NCI-H446 treated with DMSO at 0.1 percent for 48 hours (cell line): ENCODE data around the gene SMTN.
"Not testable (repeated sequence)": the region's sequence is repeated elsewhere in the genome, so short reads cannot be mapped to it uniquely, and the experiment has no call there.

ENCODE experiments used
- DNase-seq: peaks from one replicate; lab custom pipeline; 2025; lab: John Stamatoyannopoulos, UW

SMTN gene

GRCh38 chr22:31073125-31073524 lies 8.0 kb upstream of the SMTN start:
- not testable (repeated sequence) for DNase-seq

GRCh38 chr22:31073545-31074145 lies 7.5 kb upstream of the SMTN start:
- not testable (repeated sequence) for DNase-seq

DNA sequence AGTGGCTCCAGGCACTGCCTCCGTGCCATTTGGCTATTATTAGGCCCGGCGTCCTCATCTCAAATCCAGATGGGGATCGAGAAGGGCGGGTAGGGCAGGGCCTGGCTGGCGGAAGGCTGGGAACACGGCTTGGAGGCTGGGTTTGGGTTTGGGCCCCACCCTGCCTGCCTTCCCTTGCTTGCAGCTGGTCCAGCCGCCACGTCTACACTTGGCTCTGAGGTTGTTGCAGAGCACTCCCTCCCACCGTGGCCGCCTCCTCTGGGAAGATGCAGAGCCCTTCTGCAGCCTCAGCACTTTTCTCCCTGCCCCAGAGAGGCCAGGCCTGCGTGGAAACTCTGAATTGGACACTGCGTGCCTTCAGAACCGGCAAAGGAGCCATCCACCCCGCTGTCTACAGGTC lies 5.2 kb upstream of the SMTN start:
- DNase-seq: no peak

GRCh38 chr22:31077681-31078080 lies 3.4 kb upstream of the SMTN start:
- DNase-seq: no peak

DNA sequence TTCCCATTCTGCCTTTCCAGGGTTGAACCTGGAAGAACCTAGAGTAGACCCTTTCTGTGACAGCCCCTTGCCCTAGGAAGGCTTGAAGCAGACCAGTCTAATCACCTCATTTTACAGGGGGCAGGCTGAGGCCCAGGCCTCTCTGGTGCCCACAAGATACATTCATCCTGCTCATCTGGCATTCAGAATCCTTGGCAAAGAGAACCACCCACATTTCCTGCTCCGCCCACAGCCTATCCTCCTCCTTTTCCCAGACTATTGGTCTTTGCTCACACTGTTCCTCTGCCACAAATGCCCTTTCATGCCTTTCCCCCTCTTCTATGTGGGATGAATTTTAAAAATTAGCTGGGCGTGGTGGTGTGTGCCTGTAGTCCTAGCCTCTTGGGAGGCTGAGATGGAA lies 2.7 kb upstream of the SMTN start:
- DNase-seq: not testable (repeated sequence)

GRCh38 chr22:31079095-31079642 lies 1.9 kb upstream of the SMTN start:
- DNase-seq: no peak

- DNase-seq: no peak
These were observed 812 bp upstream of the SMTN start for GRCh38 chr22:31080164-31080847.

DNA sequence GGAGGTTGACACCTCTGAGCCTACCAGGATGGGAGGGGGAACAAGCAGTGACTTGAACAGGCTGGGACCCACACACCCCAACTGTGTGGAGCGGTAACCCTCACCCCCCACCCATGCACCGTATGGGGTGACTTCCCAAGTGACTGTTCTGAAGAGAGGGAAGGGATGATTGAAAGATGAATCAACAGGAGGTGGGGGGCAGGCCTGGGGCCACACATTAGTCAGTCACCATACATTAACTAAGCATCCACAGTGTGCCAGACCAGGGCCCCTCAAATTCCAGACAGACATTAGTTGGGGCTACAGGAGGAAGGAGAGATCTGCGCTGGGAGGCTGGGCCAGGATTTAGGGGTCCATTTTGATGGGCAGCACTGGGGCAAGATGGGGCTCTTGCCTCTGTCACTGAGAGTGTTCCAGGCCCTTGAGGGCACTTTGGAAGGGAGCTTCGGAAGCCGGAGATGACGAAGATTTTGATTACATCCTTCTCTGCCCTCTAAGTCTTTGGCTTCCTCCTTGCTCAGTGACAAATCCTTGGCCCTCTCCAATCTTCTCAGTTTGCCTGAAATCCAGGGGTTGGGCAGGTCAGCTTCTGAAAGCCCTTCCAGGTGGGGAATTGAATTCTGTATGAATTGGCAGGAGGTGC lies 966 bp downstream of the SMTN start:
- DNase-seq: no peak

GRCh38 chr22:31082606-31083376 lies 1.7 kb downstream of the SMTN start:
- DNase-seq: no peak

GRCh38 chr22:31083377-31083768 lies 2.3 kb downstream of the SMTN start:
- no peak for DNase-seq

- DNase-seq: no peak
These were observed 3.0 kb downstream of the SMTN start for GRCh38 chr22:31083923-31084810.

GRCh38 chr22:31084811-31085492 lies 3.8 kb downstream of the SMTN start:
- no peak for DNase-seq

DNA sequence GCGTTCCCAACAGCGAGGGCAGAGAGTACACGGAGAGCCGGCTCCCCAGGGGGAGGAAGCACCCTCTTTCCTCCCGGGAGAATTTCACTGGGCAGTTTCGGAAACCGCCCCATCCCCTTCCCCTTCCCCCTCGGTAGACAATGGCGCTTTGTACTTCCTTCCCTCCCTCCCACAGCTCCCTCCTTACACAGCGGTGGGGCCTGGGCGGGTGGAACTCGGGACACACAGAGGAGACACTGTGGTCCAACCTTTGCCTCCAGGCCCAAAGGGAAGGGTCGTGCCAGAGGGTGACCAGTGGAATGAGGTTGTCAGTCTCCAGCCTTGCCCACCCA lies 4.3 kb downstream of the SMTN start:
- no peak for DNase-seq

- DNase-seq: no peak
These were observed 4.8 kb downstream of the SMTN start for GRCh38 chr22:31085928-31086327.

DNA sequence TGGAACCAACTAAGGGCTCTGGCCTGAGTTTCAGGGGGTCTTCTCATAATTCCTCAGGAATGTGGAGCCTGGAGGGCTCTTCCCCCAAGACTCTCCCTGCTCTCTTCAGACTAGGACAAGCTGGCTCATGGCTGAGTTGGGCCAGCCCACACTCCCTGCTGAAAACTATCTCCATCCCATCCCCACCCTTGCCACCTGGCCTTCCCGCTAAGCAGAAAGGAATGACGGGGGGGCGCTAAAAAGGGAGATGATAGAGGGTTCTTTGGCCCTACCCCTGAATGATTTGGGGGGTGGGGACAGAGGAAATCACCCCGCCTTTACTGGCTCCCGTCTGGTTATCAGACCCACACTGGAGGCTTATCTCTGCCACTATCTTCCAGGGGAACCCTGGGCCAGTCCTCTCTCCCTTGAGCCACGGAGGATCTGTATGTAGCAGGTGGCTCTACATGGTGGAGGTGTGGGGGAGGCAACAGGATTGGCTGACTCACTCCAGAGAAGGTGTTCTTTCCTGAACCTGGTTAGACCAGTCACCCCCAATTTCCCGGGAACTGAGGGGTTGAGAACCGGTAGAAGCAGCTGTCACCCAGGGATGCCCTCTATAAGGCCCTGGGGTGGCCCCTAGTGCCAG lies 5.7 kb downstream of the SMTN start:
- no peak for DNase-seq

DNA sequence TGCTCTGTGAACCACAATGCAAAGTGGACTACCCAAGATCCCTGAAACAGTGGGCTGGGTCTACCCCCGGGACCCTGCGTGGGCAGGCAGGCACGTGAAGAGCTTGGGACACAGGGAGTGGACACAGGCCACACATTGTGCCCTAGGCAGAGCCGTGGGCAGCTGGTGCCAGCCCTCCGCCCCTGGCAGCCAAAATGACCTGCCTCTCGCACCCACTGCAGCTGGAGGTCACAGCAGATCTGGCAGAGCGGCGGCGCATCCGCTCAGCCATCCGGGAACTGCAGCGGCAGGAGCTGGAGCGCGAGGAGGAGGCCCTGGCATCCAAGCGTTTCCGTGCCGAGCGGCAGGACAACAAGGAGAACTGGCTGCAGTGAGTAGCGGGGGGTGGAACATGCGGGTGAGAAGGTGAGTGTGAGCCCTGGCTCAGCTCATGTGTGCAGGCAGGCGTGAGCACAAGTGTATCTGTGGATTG lies 6.7 kb downstream of the SMTN start:
- no peak for DNase-seq

DNA sequence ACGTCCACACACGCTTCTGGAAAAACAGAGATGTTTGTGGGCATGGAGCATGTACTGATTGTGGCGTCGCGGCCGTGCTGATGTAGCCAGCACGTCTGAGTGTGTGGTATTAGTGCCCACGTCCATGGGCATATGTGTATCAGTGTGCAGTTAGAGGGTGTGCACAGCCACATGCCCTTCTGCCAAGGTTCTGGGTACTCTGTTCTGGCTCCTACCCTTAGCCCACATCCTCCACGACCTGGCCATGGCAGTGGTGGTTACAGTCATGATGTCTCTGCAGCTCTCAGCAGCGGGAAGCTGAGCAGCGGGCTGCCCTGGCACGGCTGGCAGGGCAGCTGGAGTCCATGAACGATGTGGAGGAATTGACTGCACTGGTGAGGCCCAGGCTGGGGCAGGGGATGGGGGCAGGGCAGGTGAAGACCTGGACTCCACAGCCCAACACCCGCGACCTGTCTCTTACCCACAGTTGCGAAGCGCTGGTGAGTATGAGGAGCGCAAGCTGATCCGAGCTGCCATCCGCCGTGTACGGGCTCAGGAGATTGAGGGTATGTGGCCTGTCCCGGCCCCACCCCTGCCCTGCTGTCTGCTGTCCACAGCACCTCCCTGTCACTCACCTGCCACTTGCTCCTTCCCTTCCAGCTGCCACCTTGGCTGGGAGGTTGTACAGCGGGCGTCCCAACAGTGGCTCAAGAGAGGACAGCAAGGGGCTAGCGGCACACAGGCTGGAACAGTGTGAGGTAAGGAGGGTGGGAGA lies 7.3 kb downstream of the SMTN start:
- DNase-seq: no peak

- no peak for DNase-seq
These were observed 8.3 kb downstream of the SMTN start for GRCh38 chr22:31089160-31090100.
